Coronary artery (tissue), 2 donors: ENCODE data around the gene ASCL2.
A peak's percentile ranks its signal among the peaks of the same experiment; 100 is the strongest.

Experiments used
- DNase-seq: peaks from one replicate; pipeline ENCODE4 v3.0.0-alpha.2; 2017; ENCODE audit warnings: low spot score
- H3K27ac ChIP-seq, 2 donors: fragments of 200-600 bp; sonication (generic); one replicate each; pipeline ENCODE4 v1.5.1; 2016 to 2019
- H3K4me3 ChIP-seq: fragments of 200-600 bp; sonication (generic); 2 replicates; pipeline ENCODE4 v1.5.1; 2016; ENCODE audit warnings: mild to moderate bottlenecking, moderate library complexity
- CTCF ChIP-seq: fragments of 200-600 bp; sonication (generic); IDR thresholded peaks from one replicate; pipeline ENCODE4 v1.5.1; 2019; ENCODE audit warnings: antibody characterized with exemption

ASCL2 gene

GRCh38 chr11:2262301-2263070, 7.9 kb downstream of the ASCL2 start:
- no peak for TF ChIP-seq CTCF
- no peak for DNase-seq
- Histone ChIP-seq H3K4me3 (no peak overlapping the region), H3K27ac (no peak overlapping the region)

GRCh38 chr11:2261436-2262230, 8.8 kb downstream of the ASCL2 start:
- no peak for TF ChIP-seq CTCF
- Histone ChIP-seq H3K27ac (no peak overlapping the region), H3K4me3 (no peak overlapping the region)
- DNase-seq = no peak

- no peak for DNase-seq
- no peak for TF ChIP-seq CTCF
These were observed 9.7 kb downstream of the ASCL2 start for GRCh38 chr11:2260491-2261364.

GRCh38 chr11:2259897-2260451, 10.4 kb downstream of the ASCL2 start:
- no peak overlapping the region for H3K4me3 ChIP-seq
- H3K27ac ChIP-seq = no peak overlapping the region
- no peak for TF ChIP-seq CTCF
- DNase-seq = peak; percentile 67

More at GRCh38 chr11:2260491-2261364, 9.7 kb downstream of the ASCL2 start:
- no peak overlapping the region for H3K4me3 ChIP-seq
- no peak overlapping the region for H3K27ac ChIP-seq

GRCh38 chr11:2259466-2259830, 10.9 kb downstream of the ASCL2 start:
- Histone ChIP-seq H3K27ac (no peak overlapping the region), H3K4me3 (no peak overlapping the region)
- no peak for TF ChIP-seq CTCF
- DNase-seq = no peak

GRCh38 chr11:2258501-2259465, 11.6 kb downstream of the ASCL2 start:
- no peak overlapping the region for H3K27ac ChIP-seq
- no peak overlapping the region for H3K4me3 ChIP-seq
- no peak for DNase-seq
- TF ChIP-seq CTCF = no peak
